Astrocyte (in vitro differentiated cells and primary cell): ENCODE measurements around the gene RTKN2. TPM values are rescaled to one million over a fixed set of nuclear protein-coding genes. Genes with fewer than 3 reads are reported as not detected.
"Not testable (repeated sequence)": the region's sequence is repeated elsewhere in the genome, so short reads cannot be mapped to it uniquely, and the experiment has no call there.

Source experiments
- DNase-seq: peaks from one replicate; pipeline ENCODE4 v3.0.0-alpha.2; 2010; ENCODE audit warnings: low read depth
- FAIRE-seq: peaks from 2 replicates; lab custom pipeline; 2011; peaks lifted over from hg19 to GRCh38; lab: Jason Lieb, UNC
- H2AFZ ChIP-seq: 2 replicates; pipeline ENCODE4 v1.6.0; 2012; ENCODE audit warnings: low read depth, low read length, inconsistent platforms
- H3K27ac ChIP-seq: 2 replicates; pipeline ENCODE4 v1.5.1; 2011; ENCODE audit warnings: low read depth, low read length, inconsistent platforms
- H3K27me3 ChIP-seq: 2 replicates; pipeline ENCODE4 v1.6.0; 2011; ENCODE audit warnings: low read length, inconsistent platforms; ENCODE audit not compliant: insufficient read depth
- H3K36me3 ChIP-seq: 2 replicates; pipeline ENCODE4 v1.5.1; 2011; ENCODE audit warnings: low read length, inconsistent platforms; ENCODE audit not compliant: insufficient read depth
- H3K4me1 ChIP-seq: 2 replicates; pipeline ENCODE4 v1.5.1; 2011; ENCODE audit warnings: low read length, inconsistent platforms; ENCODE audit not compliant: insufficient read depth
- H3K4me2 ChIP-seq: 2 replicates; pipeline ENCODE4 v1.6.0; 2012; ENCODE audit warnings: low read length, inconsistent platforms
- H3K4me3 ChIP-seq: 2 replicates; pipeline ENCODE4 v1.5.1; 2011; ENCODE audit warnings: low read depth, mild to moderate bottlenecking, low read length, inconsistent platforms; ENCODE audit not compliant: insufficient read depth
- H3K79me2 ChIP-seq: 2 replicates; pipeline ENCODE4 v1.6.0; 2012; ENCODE audit warnings: mild to moderate bottlenecking, low read length, inconsistent platforms; ENCODE audit not compliant: insufficient read depth
- H3K9ac ChIP-seq: 2 replicates; pipeline ENCODE4 v1.6.0; 2012; ENCODE audit warnings: mild to moderate bottlenecking, low read length, inconsistent platforms
- H3K9me3 ChIP-seq: 2 replicates; pipeline ENCODE4 v1.5.1; 2012; ENCODE audit warnings: low read depth, mild to moderate bottlenecking, low read length, inconsistent platforms; ENCODE audit not compliant: insufficient read depth
- H4K20me1 ChIP-seq: 2 replicates; pipeline ENCODE4 v1.6.0; 2012; ENCODE audit warnings: low read length, inconsistent platforms; ENCODE audit not compliant: insufficient read depth
- H3K27ac Mint-ChIP-seq: one replicate; pipeline ENCODE4 v1.8.0; 2021; ENCODE audit warnings: mild to moderate bottlenecking, mixed read lengths; ENCODE audit not compliant: unreplicated experiment
- H3K27me3 Mint-ChIP-seq: one replicate; pipeline ENCODE4 v1.8.0; 2021; ENCODE audit warnings: low read depth, mixed read lengths; ENCODE audit not compliant: unreplicated experiment
- H3K36me3 Mint-ChIP-seq: one replicate; pipeline ENCODE4 v1.8.0; 2021; ENCODE audit warnings: low read depth, mixed read lengths; ENCODE audit not compliant: unreplicated experiment
- H3K4me1 Mint-ChIP-seq: one replicate; pipeline ENCODE4 v1.8.0; 2021; ENCODE audit warnings: low read depth, mixed read lengths; ENCODE audit not compliant: unreplicated experiment
- H3K4me3 Mint-ChIP-seq: one replicate; pipeline ENCODE4 v1.8.0; 2021; ENCODE audit warnings: mild to moderate bottlenecking, moderate library complexity, mixed read lengths; ENCODE audit not compliant: unreplicated experiment
- H3K9me3 Mint-ChIP-seq: one replicate; pipeline ENCODE4 v1.8.0; 2021; ENCODE audit warnings: mild to moderate bottlenecking, mixed read lengths; ENCODE audit not compliant: unreplicated experiment
- CTCF ChIP-seq: IDR thresholded peaks from 2 replicates; pipeline ENCODE4 v1.5.1; 2011; ENCODE audit warnings: low read depth, mild to moderate bottlenecking, inconsistent platforms, low read length, moderate library complexity; ENCODE audit not compliant: insufficient read depth
- EZH2 ChIP-seq: IDR thresholded peaks from 2 replicates; pipeline ENCODE4 v1.6.1; 2012; ENCODE audit warnings: mild to moderate bottlenecking, low read length, inconsistent platforms; ENCODE audit not compliant: insufficient read depth
- total RNA-seq: library from RNA; stranded (reverse); gene quantifications from 2 replicates; pipeline ENCODE4 v1.2.1, GENCODE V29; 2021

The RTKN2 gene
- total RNA-seq, 1 donor from 2014 or later: 8.4 TPM

DNA sequence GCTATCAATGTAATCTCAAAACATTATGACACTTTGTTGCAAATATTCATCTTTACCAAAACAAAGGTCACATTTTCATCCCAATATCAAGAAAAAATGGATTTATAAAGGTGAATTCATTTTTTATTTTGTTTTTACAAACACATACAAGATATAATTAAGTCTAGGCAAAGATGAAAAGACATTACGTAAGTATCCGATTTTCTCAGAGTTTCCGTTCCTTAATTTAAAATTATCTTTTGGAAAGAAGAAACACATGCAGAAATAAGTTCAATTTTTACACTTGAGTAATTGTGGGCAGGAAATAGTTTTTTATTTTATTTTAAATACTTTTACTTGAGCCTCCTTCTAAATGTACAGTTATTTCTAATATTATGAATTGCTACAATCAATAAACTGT, 24.6 kb downstream of the RTKN2 start:
- Histone ChIP-seq H3K79me2 (no peaks in the 10 kb centered on the region), H3K27me3 (no peaks in the 10 kb centered on the region), H3K4me2 (peak overlapping the region; percentile 77), H3K27ac (peak overlapping the region; percentile 59), H4K20me1 (no peaks in the 10 kb centered on the region), H3K36me3 (no peaks in the 10 kb centered on the region), H3K9me3 (no peaks in the 10 kb centered on the region), H3K4me3 (no peak overlapping the region), H2AFZ (no peak overlapping the region), H3K4me1 (peaks cover 17% of the 10 kb centered on the region), H3K9ac (no peak overlapping the region)
- no peak for DNase-seq
- Mint-ChIP-seq H3K9me3 (no peaks in the 10 kb centered on the region), H3K36me3 (no peaks in the 10 kb centered on the region), H3K4me3 (peak overlapping the region; percentile 55), H3K27me3 (no peaks in the 10 kb centered on the region), H3K4me1 (peaks cover 30% of the 10 kb centered on the region), H3K27ac (peak overlapping the region; percentile 69)
- no peak for TF ChIP-seq EZH2
- TF ChIP-seq CTCF: no peak
- no peak for FAIRE-seq

DNA sequence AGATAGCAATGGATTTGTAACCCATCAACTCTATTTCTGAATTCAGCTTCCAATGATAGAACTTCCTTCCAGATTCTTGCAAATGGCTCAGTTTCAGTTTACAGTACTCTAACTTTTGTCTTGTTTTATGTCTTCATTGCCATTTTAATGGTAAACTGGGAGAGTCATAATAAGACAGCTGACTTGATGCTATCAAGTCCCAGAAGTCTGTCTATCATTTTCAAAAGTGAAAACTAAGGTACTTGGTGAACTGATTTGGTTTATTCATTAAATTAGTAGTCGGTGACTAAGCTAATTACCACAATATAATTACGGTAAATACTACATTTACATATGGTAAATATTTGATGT, 25.0 kb downstream of the RTKN2 start:
- H3K79me2 ChIP-seq: no peaks in the 10 kb centered on the region
- H3K27ac ChIP-seq: peak overlapping the region; percentile 59
- H3K9me3 Mint-ChIP-seq: no peaks in the 10 kb centered on the region
- DNase-seq (no peak), FAIRE-seq (no peak)
- TF ChIP-seq EZH2: no peak
- no peak for TF ChIP-seq CTCF
- no peaks in the 10 kb centered on the region for H3K27me3 Mint-ChIP-seq
- no peak overlapping the region for H2AFZ ChIP-seq
- H4K20me1 ChIP-seq: no peaks in the 10 kb centered on the region
- no peaks in the 10 kb centered on the region for H3K36me3 ChIP-seq
- peak overlapping the region; percentile 23 for H3K9ac ChIP-seq
- peak overlapping the region; percentile 77 for H3K4me2 ChIP-seq
- peak overlapping the region; percentile 69 for H3K27ac Mint-ChIP-seq
- H3K9me3 ChIP-seq: no peaks in the 10 kb centered on the region
- no peak overlapping the region for H3K4me3 ChIP-seq
- H3K4me3 Mint-ChIP-seq: peak overlapping the region; percentile 55
- no peaks in the 10 kb centered on the region for H3K27me3 ChIP-seq
- H3K36me3 Mint-ChIP-seq: no peaks in the 10 kb centered on the region
- H3K4me1 Mint-ChIP-seq: peaks cover 27% of the 10 kb centered on the region
- peaks cover 17% of the 10 kb centered on the region for H3K4me1 ChIP-seq

DNA sequence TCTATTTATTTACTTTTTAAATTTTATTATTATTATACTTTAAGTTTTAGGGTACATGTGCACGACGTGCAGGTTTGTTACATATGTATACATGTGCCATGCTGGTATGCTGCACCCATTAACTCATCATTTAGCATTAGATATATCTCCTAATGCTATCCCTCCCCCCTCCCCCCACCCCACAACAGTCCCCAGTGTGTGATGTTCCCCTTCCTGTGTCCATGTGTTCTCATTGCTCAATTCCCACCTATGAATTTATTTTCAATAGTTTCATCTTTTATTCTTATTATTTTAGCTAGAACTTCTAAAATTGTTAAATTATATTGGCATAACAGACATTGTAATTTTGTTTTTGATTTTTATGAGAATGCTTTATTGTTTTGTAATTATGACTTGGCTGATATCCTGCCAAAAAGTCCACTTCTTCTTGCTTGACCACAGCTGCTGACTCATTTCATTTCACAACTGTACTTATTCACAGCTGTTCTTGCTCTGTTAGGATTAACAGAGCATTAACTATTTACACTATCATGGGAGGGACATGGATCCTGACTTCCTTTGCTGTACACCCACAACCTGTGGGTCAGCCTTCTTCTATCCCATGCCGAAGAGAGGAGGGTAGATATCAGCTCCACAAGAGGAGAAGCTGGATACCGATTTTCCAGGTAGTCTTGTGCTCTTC, 25.5 kb downstream of the RTKN2 start:
- H3K4me3 ChIP-seq, H3K27me3 ChIP-seq, H3K9me3 Mint-ChIP-seq, H3K36me3 ChIP-seq, H3K79me2 ChIP-seq, H2AFZ ChIP-seq, H4K20me1 ChIP-seq, H3K36me3 Mint-ChIP-seq, H3K9me3 ChIP-seq, H3K27me3 Mint-ChIP-seq: not testable (repeated sequence)
- H3K4me1 ChIP-seq: peaks cover 17% of the 10 kb centered on the region
- peaks cover 26% of the 10 kb centered on the region for H3K4me1 Mint-ChIP-seq
- peak overlapping the region; percentile 23 for H3K9ac ChIP-seq
- H3K27ac Mint-ChIP-seq: peak overlapping the region; percentile 69
- FAIRE-seq: peak; percentile 96
- H3K4me2 ChIP-seq: peak overlapping the region; percentile 77
- DNase-seq: peak; percentile 94
- H3K27ac ChIP-seq: peak overlapping the region; percentile 59
- peak overlapping the region; percentile 55 for H3K4me3 Mint-ChIP-seq

DNA sequence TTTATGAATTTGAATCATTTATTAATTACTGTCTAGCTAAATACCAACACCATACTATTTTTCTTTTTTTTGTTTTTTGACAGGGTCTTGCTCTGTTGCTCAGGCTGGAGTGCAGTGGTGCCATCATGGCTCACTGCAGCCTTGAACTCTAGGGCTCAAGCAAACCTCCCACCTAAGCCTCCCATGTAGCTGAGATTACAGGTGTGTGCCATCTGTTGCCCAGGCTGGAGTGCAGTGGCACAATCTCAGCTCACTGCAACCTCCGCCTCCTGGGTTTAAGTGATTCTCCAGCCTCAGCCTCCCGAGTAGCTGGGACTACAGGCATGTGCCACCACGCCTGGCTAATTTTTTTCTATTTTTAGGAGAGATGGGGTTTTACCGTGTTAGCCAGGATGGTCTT, 27.1 kb downstream of the RTKN2 start:
- peaks cover 24% of the 10 kb centered on the region for H3K4me1 Mint-ChIP-seq
- not testable (repeated sequence) for H3K36me3 ChIP-seq, H3K27me3 Mint-ChIP-seq, FAIRE-seq, H3K9me3 Mint-ChIP-seq, H3K4me3 ChIP-seq, H3K79me2 ChIP-seq, H3K27ac ChIP-seq, DNase-seq, H2AFZ ChIP-seq, H3K4me3 Mint-ChIP-seq, H3K9ac ChIP-seq, H3K27ac Mint-ChIP-seq, H3K4me2 ChIP-seq, H3K36me3 Mint-ChIP-seq, H4K20me1 ChIP-seq, H3K9me3 ChIP-seq, H3K27me3 ChIP-seq
- peaks cover 17% of the 10 kb centered on the region for H3K4me1 ChIP-seq
